Testis (tissue), 2 donors: ENCODE results near the gene GEMIN7.

ENCODE experiments used
- CTCF ChIP-seq, 3 experiments: fragments of 450-650 bp in 2 of 3; fragments of 200-600 bp in 1 of 3; sonication (generic) in 1 of 3; IDR thresholded peaks; one replicate each; pipeline ENCODE4 v1.5.1; 2016 to 2019; ENCODE audit warnings: antibody characterized with exemption in 3 of 3, mild to moderate bottlenecking in 2 of 3, moderate library complexity in 1 of 3
- POLR2A ChIP-seq: fragments of 450-650 bp; IDR thresholded peaks from one replicate; pipeline ENCODE4 v1.6.1; 2017; ENCODE audit warnings: antibody characterized with exemption, mild to moderate bottlenecking, moderate library complexity

GRCh38 chr19:45124021-45124420, 45.0 kb downstream of the GEMIN7 start:
- no peak for TF ChIP-seq CTCF (IDR thresholded peaks at IDR 0.05)
- TF ChIP-seq POLR2A = no peak
